GM06990 (cell line): ENCODE measurements around the gene DACT2.

Experiments
- DNase-seq: peaks from one replicate; pipeline ENCODE4 v3.0.0-alpha.2; 2011; ENCODE audit not compliant: insufficient read length; ENCODE audit errors: extremely low read depth
- H3K27me3 ChIP-seq: replicated peaks from 2 replicates; pipeline ENCODE4 v1.6.0; 2011; ENCODE audit warnings: low read length; ENCODE audit not compliant: control insufficient read depth, insufficient read depth
- H3K36me3 ChIP-seq: 2 replicates; pipeline ENCODE4 v1.5.1; 2011; ENCODE audit warnings: low read length; ENCODE audit not compliant: control insufficient read depth, insufficient read depth
- H3K4me3 ChIP-seq: replicated peaks from 2 replicates; pipeline ENCODE4 v1.5.1; 2011; ENCODE audit warnings: low read depth, mild to moderate bottlenecking, control low read depth, low read length
- CTCF ChIP-seq: IDR thresholded peaks from 2 replicates; pipeline ENCODE4 v1.5.1; 2011; ENCODE audit warnings: low read length, control low read depth, mild to moderate bottlenecking, inconsistent platforms; ENCODE audit not compliant: insufficient read depth, poor library complexity, severe bottlenecking

Gene DACT2

GRCh38 chr6:168305096-168305749 lies 14.4 kb downstream of the DACT2 start:
- no peak for TF ChIP-seq CTCF
- H3K27me3 ChIP-seq = no peaks in the 10 kb centered on the region
- H3K4me3 ChIP-seq = no peak overlapping the region
- DNase-seq = no peak
- no peaks in the 10 kb centered on the region for H3K36me3 ChIP-seq

DNA sequence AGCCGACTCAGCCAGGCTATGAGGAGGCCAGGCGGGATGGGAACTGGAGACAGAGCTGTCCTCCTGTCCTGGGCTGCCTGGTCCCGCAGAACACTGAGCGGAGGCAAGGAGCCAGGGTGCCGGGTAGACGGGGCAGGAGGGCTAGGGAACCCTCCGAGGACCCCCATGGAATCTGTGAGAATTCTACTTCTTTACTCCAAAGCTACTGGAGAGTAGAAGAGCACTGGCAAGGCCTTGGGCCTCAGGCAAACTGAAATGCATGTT lies 14.9 kb downstream of the DACT2 start:
- no peaks in the 10 kb centered on the region for H3K36me3 ChIP-seq
- TF ChIP-seq CTCF = no peak
- DNase-seq = no peak
- no peak overlapping the region for H3K4me3 ChIP-seq
- H3K27me3 ChIP-seq = no peaks in the 10 kb centered on the region

DNA sequence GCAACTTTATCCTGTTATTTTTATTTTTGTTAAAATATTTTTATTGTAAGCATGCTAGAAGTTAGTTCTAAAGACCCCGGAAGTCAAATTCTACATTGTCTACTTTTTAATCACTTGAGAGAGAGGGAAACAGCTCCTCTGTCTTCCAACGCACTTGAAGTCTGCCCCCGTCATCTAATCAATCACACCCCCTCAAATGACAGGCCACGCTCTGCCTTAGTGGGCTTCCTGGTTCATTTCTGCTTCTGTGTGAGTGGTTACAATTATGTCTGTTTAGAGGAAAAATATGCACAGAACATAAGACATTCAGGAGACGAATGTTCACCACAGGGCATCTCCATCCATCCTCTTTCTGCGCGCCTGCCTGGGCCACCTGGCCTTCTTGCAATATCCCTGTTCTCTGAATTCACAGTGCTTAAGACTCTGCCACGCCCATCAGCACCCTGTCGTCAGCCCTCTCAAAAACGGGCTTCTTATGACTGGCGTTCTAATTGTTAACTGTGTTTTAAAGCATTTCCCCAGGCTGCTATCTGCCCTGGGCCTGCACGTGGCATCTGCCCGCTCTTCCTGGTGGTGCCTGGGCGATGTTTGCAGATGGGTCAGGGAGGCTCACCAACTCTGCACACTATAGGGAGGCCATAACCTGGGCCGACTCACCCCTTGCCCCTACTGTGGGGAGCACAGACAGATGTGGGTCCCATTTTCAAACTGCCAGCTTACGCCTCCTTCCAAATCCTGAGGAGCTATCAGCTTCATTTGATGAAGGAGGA lies 15.4 kb downstream of the DACT2 start:
- DNase-seq = no peak
- no peak overlapping the region for H3K4me3 ChIP-seq
- H3K36me3 ChIP-seq = no peaks in the 10 kb centered on the region
- H3K27me3 ChIP-seq = no peaks in the 10 kb centered on the region
- no peak for TF ChIP-seq CTCF

DNA sequence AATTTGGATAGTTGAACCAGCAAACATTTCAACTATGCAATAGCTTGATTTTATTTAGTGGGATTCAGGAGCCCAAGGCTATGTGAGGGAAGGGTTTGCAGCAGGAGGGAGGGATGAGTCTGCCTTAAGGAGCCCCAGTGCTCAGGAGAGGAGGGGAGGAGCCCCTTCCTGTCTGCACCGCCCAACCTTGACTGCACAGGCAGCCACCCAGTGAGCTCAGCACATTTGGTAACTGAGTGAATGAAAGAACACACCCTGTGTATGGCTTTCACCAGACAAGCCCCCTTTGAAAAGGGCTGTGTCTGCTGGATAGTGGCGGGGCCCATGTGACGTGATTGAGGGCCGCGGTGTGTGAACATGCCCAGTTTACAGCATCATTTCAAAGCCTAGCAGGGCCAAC lies 17.0 kb downstream of the DACT2 start:
- Histone ChIP-seq H3K36me3 (no peaks in the 10 kb centered on the region), H3K27me3 (no peaks in the 10 kb centered on the region), H3K4me3 (no peak overlapping the region)
- no peak for TF ChIP-seq CTCF
- DNase-seq = no peak

- H3K27me3 ChIP-seq = no peaks in the 10 kb centered on the region
- TF ChIP-seq CTCF = no peak
- no peak overlapping the region for H3K4me3 ChIP-seq
- DNase-seq = no peak
- H3K36me3 ChIP-seq = no peaks in the 10 kb centered on the region
These were observed 17.8 kb downstream of the DACT2 start for GRCh38 chr6:168301648-168302398.
